Neural cell (in vitro differentiated cells): Measurements from ENCODE around the gene LEMD2. TPM values are rescaled to one million over a fixed set of nuclear protein-coding genes. Genes with fewer than 3 reads are reported as not detected.

Source experiments
- H2AFZ ChIP-seq: fragments of 200-600, 300-800 bp; sonication (generic), shearing (Covaris generic); 2 replicates; pipeline ENCODE4 v1.6.0; 2014; ENCODE audit warnings: low read depth, mild to moderate bottlenecking, antibody characterized with exemption, low read length, moderate library complexity
- H3F3A ChIP-seq: fragments of 200-600 bp; shearing (Covaris generic); 2 replicates; pipeline ENCODE4 v1.6.1; 2016; ENCODE audit warnings: mild to moderate bottlenecking, moderate library complexity, mixed read lengths, antibody characterized with exemption, low read length; ENCODE audit not compliant: insufficient read depth, poor library complexity, severe bottlenecking
- H3K27ac ChIP-seq: fragments of 200-600, 300-800 bp; sonication (generic), shearing (Covaris generic); 2 replicates; pipeline ENCODE4 v1.5.1; 2014; ENCODE audit warnings: mild to moderate bottlenecking, low read length, moderate library complexity
- H3K27me3 ChIP-seq: fragments of 300-800, 200-600 bp; sonication (generic), shearing (Covaris generic); 2 replicates; pipeline ENCODE4 v1.6.0; 2014; ENCODE audit warnings: mild to moderate bottlenecking, low read depth, low read length, moderate library complexity; ENCODE audit not compliant: insufficient read depth
- H3K36me3 ChIP-seq: fragments of 300-800, 200-600 bp; sonication (generic), shearing (Covaris generic); 2 replicates; pipeline ENCODE4 v1.5.1; 2014; ENCODE audit warnings: mild to moderate bottlenecking, antibody characterized with exemption, low read length, moderate library complexity; ENCODE audit not compliant: insufficient read depth
- H3K4me2 ChIP-seq: fragments of 300-800, 200-600 bp; sonication (generic), shearing (Covaris generic); 2 replicates; pipeline ENCODE4 v1.6.0; 2014; ENCODE audit warnings: mild to moderate bottlenecking, low read length
- H3K4me3 ChIP-seq: fragments of 300-800, 200-600 bp; sonication (generic), shearing (Covaris generic); 2 replicates; pipeline ENCODE4 v1.5.1; 2014; ENCODE audit warnings: mild to moderate bottlenecking, low read length, moderate library complexity
- H3K79me2 ChIP-seq: fragments of 200-600 bp; shearing (Covaris generic); replicated peaks from 2 replicates; pipeline ENCODE4 v1.6.0; 2014; ENCODE audit warnings: mild to moderate bottlenecking, low read length, moderate library complexity; ENCODE audit not compliant: insufficient read depth
- H3K9ac ChIP-seq: fragments of 300-800, 200-600 bp; sonication (generic), shearing (Covaris generic); 2 replicates; pipeline ENCODE4 v1.6.1; 2016; ENCODE audit warnings: mild to moderate bottlenecking, low read length, mixed read lengths
- H3K9me2 ChIP-seq: fragments of 200-600 bp; shearing (Covaris generic); 2 replicates; pipeline ENCODE4 v1.6.1; 2016; ENCODE audit warnings: mild to moderate bottlenecking, low read length, mixed read lengths; ENCODE audit not compliant: insufficient read depth
- H3K9me3 ChIP-seq: fragments of 200-600, 300-800 bp; sonication (generic), shearing (Covaris generic); 2 replicates; pipeline ENCODE4 v1.6.1; 2016; ENCODE audit warnings: mild to moderate bottlenecking, mixed run types, low read length, moderate library complexity, mixed read lengths
- H4K20me1 ChIP-seq: fragments of 200-600 bp; shearing (Covaris generic); 2 replicates; pipeline ENCODE4 v1.6.1; 2016; ENCODE audit warnings: mild to moderate bottlenecking, mixed run types; ENCODE audit not compliant: insufficient read depth
- CTCF ChIP-seq: fragments of 450-650 bp; IDR thresholded peaks from 2 replicates; pipeline ENCODE4 v1.5.1; 2014; ENCODE audit warnings: antibody characterized with exemption, mild to moderate bottlenecking, moderate library complexity; ENCODE audit not compliant: poor library complexity, severe bottlenecking
- EP300 ChIP-seq: fragments of 450-650 bp; conservative IDR thresholded peaks from 2 replicates; pipeline ENCODE4 v1.6.1; 2014; ENCODE audit warnings: antibody characterized with exemption, mild to moderate bottlenecking, moderate library complexity; ENCODE audit not compliant: poor library complexity, severe bottlenecking
- EZH2 ChIP-seq: fragments of 200-600, 300-800 bp; shearing (Covaris generic), sonication (generic); IDR thresholded peaks from 2 replicates; pipeline ENCODE4 v1.6.1; 2014; ENCODE audit warnings: antibody characterized with exemption, low read length, borderline replicate concordance, mild to moderate bottlenecking; ENCODE audit not compliant: insufficient read depth, poor library complexity, severe bottlenecking
- MXI1 ChIP-seq: fragments of 450-650 bp; conservative IDR thresholded peaks from 2 replicates; pipeline ENCODE4 v1.6.1; 2014; ENCODE audit warnings: antibody characterized with exemption, mild to moderate bottlenecking; ENCODE audit not compliant: poor library complexity, severe bottlenecking
- POLR2AphosphoS5 ChIP-seq: IDR thresholded peaks from 2 replicates; pipeline ENCODE4 v1.6.1; 2012
- RAD21 ChIP-seq: fragments of 450-650 bp; conservative IDR thresholded peaks from 2 replicates; pipeline ENCODE4 v1.6.1; 2014; ENCODE audit warnings: antibody characterized with exemption, mild to moderate bottlenecking, moderate library complexity
- REST ChIP-seq: IDR thresholded peaks from 2 replicates; pipeline ENCODE4 v1.6.1; 2012; ENCODE audit warnings: borderline replicate concordance
- SMC3 ChIP-seq: fragments of 450-650 bp; conservative IDR thresholded peaks from 2 replicates; pipeline ENCODE4 v1.6.1; 2014; ENCODE audit warnings: antibody characterized with exemption, mild to moderate bottlenecking, moderate library complexity; ENCODE audit not compliant: poor library complexity
- TAF1 ChIP-seq: IDR thresholded peaks from 2 replicates; pipeline ENCODE4 v1.6.1; 2012; ENCODE audit warnings: low read depth
- polyA plus RNA-seq: library from polyadenylated mRNA; depleted of rRNA; stranded (reverse); fragments of >200 nt; gene quantifications from 2 replicates; pipeline ENCODE4 v1.2.3, GENCODE V29; 2014

LEMD2 gene
- polyA plus RNA-seq, 1 donor from 2014 or later: 84.6 TPM

GRCh38 chr6:33731751-33732282 is 57.1 kb downstream of the LEMD2 start:
- H2AFZ ChIP-seq: no peak overlapping the region
- no peak overlapping the region for H3K4me2 ChIP-seq
- H3K9me3 ChIP-seq: no peaks in the 10 kb centered on the region
- no peaks in the 10 kb centered on the region for H3K36me3 ChIP-seq
- H3K9me2 ChIP-seq: no peaks in the 10 kb centered on the region
- no peaks in the 10 kb centered on the region for H3F3A ChIP-seq
- no peaks in the 10 kb centered on the region for H3K79me2 ChIP-seq
- no peaks in the 10 kb centered on the region for H4K20me1 ChIP-seq
- H3K4me3 ChIP-seq: no peak overlapping the region
- TF ChIP-seq EZH2: no peak
- no peak for TF ChIP-seq CTCF
- no peak for TF ChIP-seq POLR2AphosphoS5
- no peak for TF ChIP-seq SMC3
- no peak for TF ChIP-seq EP300
- TF ChIP-seq RAD21: no peak
- no peak for TF ChIP-seq TAF1
- TF ChIP-seq MXI1: no peak
- no peak for TF ChIP-seq REST
- no peaks in the 10 kb centered on the region for H3K27me3 ChIP-seq
- H3K9ac ChIP-seq: no peak overlapping the region
- no peak overlapping the region for H3K27ac ChIP-seq

- Histone ChIP-seq H4K20me1 (no peaks in the 10 kb centered on the region), H3K27ac (no peak overlapping the region)
Measured at GRCh38 chr6:33731035-33731434, 57.9 kb downstream of the LEMD2 start.

More at GRCh38 chr6:33731035-33731434, 57.9 kb downstream of the LEMD2 start:
- no peak overlapping the region for H3K4me2 ChIP-seq
- no peak overlapping the region for H3K9ac ChIP-seq
- no peaks in the 10 kb centered on the region for H3K79me2 ChIP-seq
- no peaks in the 10 kb centered on the region for H3K9me3 ChIP-seq
- H2AFZ ChIP-seq: no peak overlapping the region
- H3K4me3 ChIP-seq: no peak overlapping the region
- H3K9me2 ChIP-seq: no peaks in the 10 kb centered on the region
- H3F3A ChIP-seq: no peaks in the 10 kb centered on the region
- H3K36me3 ChIP-seq: no peaks in the 10 kb centered on the region
- TF ChIP-seq EZH2 (no peak), CTCF (no peak), EP300 (no peak), RAD21 (no peak), REST (no peak), POLR2AphosphoS5 (no peak), TAF1 (no peak)
- H3K27me3 ChIP-seq: no peaks in the 10 kb centered on the region
